SJCRH30 (cell line): ENCODE results near the gene DESI1. TPM values are rescaled to one million over a fixed set of nuclear protein-coding genes. Genes with fewer than 3 reads are reported as not detected.
"Not testable (repeated sequence)": the region's sequence is repeated elsewhere in the genome, so short reads cannot be mapped to it uniquely, and the experiment has no call there.

ENCODE experiments used
- DNase-seq, 2 experiments: peaks; one replicate each; pipeline ENCODE4 v3.0.0-alpha.2; 2015 to 2020
- H3K27ac ChIP-seq: fragments of 250-450 bp; sonication (Bioruptor Pico); 2 replicates; pipeline ENCODE4 v1.5.1; 2020; ENCODE audit warnings: mild to moderate bottlenecking, moderate library complexity
- H3K27me3 ChIP-seq: fragments of 250-450 bp; sonication (Bioruptor Pico); 2 replicates; pipeline ENCODE4 v1.5.1; 2020; ENCODE audit warnings: mild to moderate bottlenecking, moderate library complexity
- H3K36me3 ChIP-seq: fragments of 250-450 bp; sonication (Bioruptor Pico); 2 replicates; pipeline ENCODE4 v1.5.1; 2020; ENCODE audit warnings: mild to moderate bottlenecking, moderate library complexity
- H3K4me1 ChIP-seq: fragments of 250-450 bp; sonication (Bioruptor Pico); 2 replicates; pipeline ENCODE4 v1.5.1; 2020; ENCODE audit warnings: mild to moderate bottlenecking, moderate library complexity
- H3K4me3 ChIP-seq: fragments of 250-450 bp; sonication (Bioruptor Pico); 2 replicates; pipeline ENCODE4 v1.5.1; 2020; ENCODE audit warnings: mild to moderate bottlenecking, moderate library complexity
- H3K9me3 ChIP-seq: fragments of 250-450 bp; sonication (Bioruptor Pico); replicated peaks from 2 replicates; pipeline ENCODE4 v1.5.1; 2020; ENCODE audit warnings: mild to moderate bottlenecking, moderate library complexity
- total RNA-seq: library from RNA; depleted of rRNA; stranded (reverse); fragments of >200 nt; shearing (Covaris generic); gene quantifications from 2 replicates; pipeline ENCODE4 v1.2.3, GENCODE V29; 2014

Gene DESI1
- total RNA-seq, 1 experiment from 2014 or later, result 22.1 TPM

- no peaks in the 10 kb centered on the region for H3K9me3 ChIP-seq
- no peak overlapping the region for H3K27ac ChIP-seq
- H3K27me3 ChIP-seq, result no peaks in the 10 kb centered on the region
- H3K4me1 ChIP-seq, result no peaks in the 10 kb centered on the region
- no peaks in the 10 kb centered on the region for H3K36me3 ChIP-seq
- H3K4me3 ChIP-seq, result no peak overlapping the region
- DNase-seq, result no peak
Measured at GRCh38 chr22:41584881-41585280, 36.0 kb downstream of the DESI1 start.

GRCh38 chr22:41582694-41583093, 38.1 kb downstream of the DESI1 start:
- Histone ChIP-seq H3K27me3 (no peaks in the 10 kb centered on the region), H3K36me3 (no peaks in the 10 kb centered on the region)

GRCh38 chr22:41579997-41580355, 40.9 kb downstream of the DESI1 start:
- Histone ChIP-seq H3K27me3 (no peaks in the 10 kb centered on the region), H3K9me3 (no peaks in the 10 kb centered on the region), H3K4me1 (no peaks in the 10 kb centered on the region), H3K27ac (no peak overlapping the region), H3K4me3 (no peak overlapping the region), H3K36me3 (no peaks in the 10 kb centered on the region)
- no peak for DNase-seq

More at GRCh38 chr22:41582694-41583093, 38.1 kb downstream of the DESI1 start:
- no peak for DNase-seq
- no peak overlapping the region for H3K27ac ChIP-seq
- H3K4me3 ChIP-seq, result no peak overlapping the region
- H3K9me3 ChIP-seq, result no peaks in the 10 kb centered on the region
- no peaks in the 10 kb centered on the region for H3K4me1 ChIP-seq

DNA sequence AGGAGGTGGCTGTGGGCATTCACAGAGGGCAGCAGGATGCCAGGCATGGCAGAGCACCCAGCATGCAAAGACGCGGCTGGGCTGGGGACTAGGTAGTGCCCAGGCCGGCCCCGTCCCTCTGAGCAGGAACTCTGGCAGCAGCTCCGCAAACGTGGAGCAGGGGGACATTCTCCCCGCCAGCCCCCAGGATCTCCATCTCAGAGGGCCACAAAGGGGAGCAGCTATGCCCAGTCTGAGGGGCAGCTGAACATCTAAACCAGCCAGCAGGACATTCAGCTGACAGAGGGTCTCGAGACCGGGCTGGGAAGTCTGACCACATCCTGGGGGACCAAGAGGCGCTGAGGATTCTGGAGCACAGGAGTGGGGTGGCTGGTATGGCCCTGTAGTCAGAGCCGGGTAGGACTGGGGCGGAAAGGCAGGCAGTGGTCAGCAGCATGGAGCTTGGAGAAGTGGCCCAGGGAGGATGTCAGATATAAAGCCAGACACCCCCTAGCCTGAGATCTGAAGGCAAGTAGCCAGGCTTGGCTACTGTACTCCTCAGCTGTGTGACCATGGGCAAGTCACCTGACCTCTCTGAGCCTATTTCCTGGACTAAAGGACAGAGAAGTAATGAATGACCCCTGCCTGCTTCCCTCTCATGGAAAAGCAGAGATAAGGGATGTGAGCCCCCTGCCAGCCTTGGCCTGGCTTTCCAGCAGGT, 41.4 kb downstream of the DESI1 start:
- H3K4me3 ChIP-seq, result no peak overlapping the region
- H3K36me3 ChIP-seq, result no peaks in the 10 kb centered on the region
- no peaks in the 10 kb centered on the region for H3K9me3 ChIP-seq
- no peak for DNase-seq
- no peaks in the 10 kb centered on the region for H3K27me3 ChIP-seq
- no peak overlapping the region for H3K27ac ChIP-seq
- H3K4me1 ChIP-seq, result no peaks in the 10 kb centered on the region

DNA sequence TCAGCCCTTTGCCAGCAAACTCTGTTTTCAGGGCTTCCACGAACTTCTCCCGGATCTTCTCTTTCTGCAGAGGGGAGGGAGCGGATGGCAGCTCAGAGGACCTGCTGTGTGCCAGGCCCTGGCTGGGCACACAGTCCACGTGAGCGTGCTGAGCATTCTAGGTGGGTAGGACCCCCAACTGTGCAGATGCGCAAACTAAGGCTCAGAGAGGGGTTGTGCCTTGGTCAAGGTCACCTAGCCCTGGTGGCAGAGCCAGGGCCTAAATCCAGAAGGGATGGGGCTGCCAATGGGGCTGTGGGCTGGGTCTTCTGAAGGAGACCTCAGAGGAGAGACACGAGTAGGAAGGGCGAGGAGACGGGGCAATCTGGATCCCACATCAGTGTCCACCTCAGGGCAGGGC, 42.0 kb downstream of the DESI1 start:
- Histone ChIP-seq H3K36me3 (no peaks in the 10 kb centered on the region), H3K27me3 (no peaks in the 10 kb centered on the region)

GRCh38 chr22:41578114-41578513, 42.7 kb downstream of the DESI1 start:
- H3K9me3 ChIP-seq, result no peaks in the 10 kb centered on the region
- H3K4me3 ChIP-seq, result no peak overlapping the region
- H3K27me3 ChIP-seq, result no peaks in the 10 kb centered on the region
- no peaks in the 10 kb centered on the region for H3K4me1 ChIP-seq
- H3K27ac ChIP-seq, result no peak overlapping the region
- DNase-seq, result no peak
- no peaks in the 10 kb centered on the region for H3K36me3 ChIP-seq

More for the DNA sequence above, 42.0 kb downstream of the DESI1 start:
- H3K4me1 ChIP-seq, result no peaks in the 10 kb centered on the region
- H3K27ac ChIP-seq, result no peak overlapping the region
- H3K4me3 ChIP-seq, result no peak overlapping the region
- no peak for DNase-seq
- H3K9me3 ChIP-seq, result no peaks in the 10 kb centered on the region

DNA sequence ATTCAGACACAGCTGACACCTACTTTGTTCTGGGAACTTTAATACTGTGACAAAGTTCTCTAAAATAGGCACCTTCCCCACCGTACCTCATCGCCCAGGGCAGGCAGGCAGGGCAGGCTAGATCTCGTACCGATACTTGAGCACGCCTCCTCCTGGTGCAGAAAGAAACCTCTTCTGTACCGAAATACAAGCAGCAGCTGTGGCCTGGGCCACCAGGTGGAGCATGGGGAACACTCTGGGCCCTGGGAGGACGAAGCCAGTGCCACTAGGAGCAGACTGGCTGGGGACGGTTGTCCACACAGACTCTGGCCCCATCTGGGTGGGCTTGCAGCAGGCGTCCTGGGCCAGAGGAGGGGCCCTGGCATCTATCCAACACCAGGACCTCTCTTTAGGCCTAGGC, 44.0 kb downstream of the DESI1 start:
- Histone ChIP-seq H3K27ac (no peak overlapping the region), H3K4me1 (no peaks in the 10 kb centered on the region), H3K4me3 (no peak overlapping the region), H3K36me3 (no peaks in the 10 kb centered on the region), H3K27me3 (no peaks in the 10 kb centered on the region), H3K9me3 (no peaks in the 10 kb centered on the region)
- peak; percentile 47 to 59 for DNase-seq

- no peaks in the 10 kb centered on the region for H3K36me3 ChIP-seq
- no peak overlapping the region for H3K4me3 ChIP-seq
Measured at GRCh38 chr22:41575533-41575932, 45.3 kb downstream of the DESI1 start.

GRCh38 chr22:41574847-41575381, 45.9 kb downstream of the DESI1 start:
- Histone ChIP-seq H3K36me3 (no peaks in the 10 kb centered on the region), H3K9me3 (no peaks in the 10 kb centered on the region), H3K4me3 (no peak overlapping the region), H3K27ac (no peak overlapping the region), H3K4me1 (no peaks in the 10 kb centered on the region), H3K27me3 (no peaks in the 10 kb centered on the region)
- no peak for DNase-seq

More at GRCh38 chr22:41575533-41575932, 45.3 kb downstream of the DESI1 start:
- DNase-seq, result no peak
- H3K27ac ChIP-seq, result no peak overlapping the region
- H3K9me3 ChIP-seq, result no peaks in the 10 kb centered on the region
- H3K27me3 ChIP-seq, result no peaks in the 10 kb centered on the region
- H3K4me1 ChIP-seq, result no peaks in the 10 kb centered on the region

DNA sequence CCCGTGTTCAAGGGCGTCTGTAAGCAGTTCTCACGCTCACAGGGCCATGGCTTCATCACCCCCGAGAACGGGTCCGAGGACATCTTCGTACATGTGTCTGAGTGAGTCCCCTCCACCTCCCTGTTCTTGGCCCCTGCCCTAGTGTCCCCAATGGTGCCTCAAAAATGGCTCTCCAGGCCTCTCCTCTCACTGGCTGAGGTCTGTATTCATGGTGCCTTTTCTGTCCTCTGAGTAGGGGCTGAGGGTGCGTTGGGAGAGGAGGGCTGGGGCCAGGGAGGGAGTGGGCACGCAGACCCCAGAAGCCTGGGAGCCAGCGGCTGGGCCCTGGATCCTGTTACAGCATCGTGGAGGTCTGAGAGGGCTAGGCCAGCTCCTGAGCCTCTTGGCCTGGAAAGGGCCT, 47.2 kb downstream of the DESI1 start:
- DNase-seq, result no peak

GRCh38 chr22:41572305-41572704, 48.5 kb downstream of the DESI1 start:
- not testable (repeated sequence) for DNase-seq, H3K36me3 ChIP-seq, H3K27ac ChIP-seq, H3K9me3 ChIP-seq, H3K27me3 ChIP-seq, H3K4me3 ChIP-seq, H3K4me1 ChIP-seq

More for the DNA sequence above, 47.2 kb downstream of the DESI1 start:
- Histone ChIP-seq H3K4me3 (no peak overlapping the region), H3K9me3 (no peaks in the 10 kb centered on the region), H3K36me3 (no peaks in the 10 kb centered on the region), H3K27ac (no peak overlapping the region), H3K4me1 (no peaks in the 10 kb centered on the region), H3K27me3 (no peaks in the 10 kb centered on the region)

DNA sequence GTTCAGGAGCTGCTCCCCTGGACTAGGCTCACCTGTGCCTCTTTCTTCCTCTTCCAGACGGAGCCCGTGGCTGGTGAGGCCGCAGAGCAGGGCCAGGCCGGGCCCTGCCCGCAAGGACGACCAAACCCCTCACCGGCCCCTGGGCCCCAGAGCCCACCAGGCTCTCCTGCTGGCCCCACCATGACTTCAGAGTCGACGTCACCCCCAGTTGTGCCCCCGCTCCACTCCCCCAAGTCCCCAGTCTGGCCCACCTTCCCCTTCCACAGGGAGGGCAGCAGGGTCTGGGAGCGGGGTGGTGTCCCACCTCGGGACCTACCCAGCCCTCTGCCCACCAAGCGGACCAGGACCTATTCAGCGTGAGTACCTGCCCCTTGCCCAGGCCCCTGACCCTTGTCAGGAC, 49.1 kb downstream of the DESI1 start:
- H3K9me3 ChIP-seq, result no peaks in the 10 kb centered on the region
- H3K36me3 ChIP-seq, result no peaks in the 10 kb centered on the region
- no peak overlapping the region for H3K4me3 ChIP-seq
- no peak for DNase-seq
- no peak overlapping the region for H3K27ac ChIP-seq
- no peaks in the 10 kb centered on the region for H3K27me3 ChIP-seq
- H3K4me1 ChIP-seq, result no peaks in the 10 kb centered on the region

GRCh38 chr22:41570221-41570620, 50.6 kb downstream of the DESI1 start:
- H3K9me3 ChIP-seq, result no peaks in the 10 kb centered on the region
- peaks cover 6% of the 10 kb centered on the region; the same call in 1 of the 2 replicates for H3K4me1 ChIP-seq
- no peak for DNase-seq
- H3K27me3 ChIP-seq, result no peaks in the 10 kb centered on the region
- H3K4me3 ChIP-seq, result no peak overlapping the region
- no peak overlapping the region for H3K27ac ChIP-seq
- no peaks in the 10 kb centered on the region for H3K36me3 ChIP-seq

DNA sequence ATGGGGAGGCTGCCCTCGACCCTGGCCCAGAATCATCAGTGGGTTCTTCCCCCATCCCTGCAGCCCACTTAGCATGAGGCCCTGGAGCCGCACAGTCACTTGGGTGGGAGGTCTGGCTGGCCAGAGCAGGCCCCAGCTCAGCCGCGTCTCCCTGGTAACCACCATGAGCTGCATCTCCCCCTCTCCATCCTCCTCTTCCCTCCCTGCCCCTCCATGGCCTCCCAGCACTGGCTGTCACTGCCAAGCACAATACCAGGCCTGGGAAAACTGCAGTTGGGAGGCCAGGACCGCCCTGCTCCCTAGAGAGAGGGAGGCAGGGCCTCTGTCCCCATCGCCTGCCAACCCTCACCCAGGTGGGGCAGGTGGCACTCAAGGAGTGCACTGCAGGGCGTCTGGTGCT, 52.0 kb downstream of the DESI1 start:
- no peaks in the 10 kb centered on the region for H3K9me3 ChIP-seq
- H3K36me3 ChIP-seq, result peaks cover 2% of the 10 kb centered on the region; the same call in 1 of the 2 replicates
- DNase-seq, result no peak
- no peak overlapping the region for H3K27ac ChIP-seq
- no peak overlapping the region for H3K4me3 ChIP-seq
- peaks cover 8% of the 10 kb centered on the region; the same call in 1 of the 2 replicates for H3K4me1 ChIP-seq
- no peaks in the 10 kb centered on the region for H3K27me3 ChIP-seq

DNA sequence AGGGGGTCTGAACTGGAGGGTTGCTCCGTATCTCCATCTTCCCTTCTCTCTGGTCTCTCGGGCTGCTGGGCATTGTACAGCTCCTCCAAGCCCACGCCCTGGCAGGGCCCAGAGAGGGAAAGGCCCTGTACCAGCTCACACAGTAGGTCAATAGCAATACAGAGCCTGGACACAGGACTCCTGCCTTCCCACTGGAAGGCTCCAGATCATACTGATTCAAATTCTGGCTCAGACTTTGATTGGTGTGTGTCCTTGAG, 53.4 kb downstream of the DESI1 start:
- no peak for DNase-seq
- Histone ChIP-seq H3K36me3 (peaks cover 2% of the 10 kb centered on the region; the same call in 1 of the 2 replicates), H3K27ac (no peak overlapping the region), H3K27me3 (no peaks in the 10 kb centered on the region), H3K9me3 (no peaks in the 10 kb centered on the region), H3K4me3 (no peak overlapping the region), H3K4me1 (peaks cover 20% of the 10 kb centered on the region)
